ENCODE data around the gene FBF1.
"Not testable (repeated sequence)": the region's sequence is repeated elsewhere in the genome, so short reads cannot be mapped to it uniquely, and the experiment has no call there.

The FBF1 gene

GRCh38 chr17:75940727-75941441, at the start of gene FBF1:
Gene FBF1 (minus strand): TSS chr17:75941042. CDS start chr17:75938149, 2,893 bp downstream.
- DNase-seq (ENCODE audit: low read depth in 2 of 3, low spot score in 1 of 3): peak; percentile 76 to 90 (median 83)

DNA sequence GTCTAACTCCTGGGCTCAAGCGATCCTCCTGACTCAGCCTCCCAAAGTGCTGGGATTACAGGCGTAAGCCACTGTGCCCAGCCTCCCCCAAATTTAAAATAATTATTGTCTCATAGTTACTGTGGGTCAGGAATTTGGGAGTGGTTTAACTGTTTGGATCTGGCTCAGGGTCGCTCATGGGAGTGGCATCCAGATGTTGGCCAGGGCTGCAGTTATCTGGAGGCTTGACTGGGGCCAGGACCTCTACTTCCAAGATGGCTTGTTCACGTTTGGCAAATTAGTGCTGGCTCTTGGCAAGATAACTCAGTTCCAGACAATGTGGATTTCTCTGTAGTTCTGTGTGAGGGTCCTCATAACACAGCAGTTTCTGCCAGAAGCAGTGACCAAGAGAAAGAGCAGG, 46.2 kb upstream of the FBF1 start:
- DNase-seq (ENCODE audit: low read depth in 2 of 3, low spot score in 1 of 3): no peak

DNA sequence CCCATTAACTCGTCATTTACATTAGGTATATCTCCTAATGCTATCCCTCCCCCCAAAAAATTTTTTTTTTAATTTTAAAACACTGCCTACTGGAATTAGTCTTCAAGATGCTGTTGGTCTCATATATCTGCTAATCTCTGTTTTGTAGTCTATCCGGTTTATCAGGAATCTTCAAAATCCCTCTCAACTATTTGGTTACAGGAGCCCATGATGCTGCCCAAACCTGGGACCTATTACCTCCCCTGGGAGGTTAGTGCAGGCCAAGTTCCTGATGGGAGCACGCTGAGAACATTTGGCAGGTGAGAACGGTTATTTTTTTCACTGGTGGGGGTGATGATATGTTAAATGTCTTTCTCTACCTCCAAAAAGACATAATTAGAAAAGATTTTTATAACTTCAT, 45.1 kb upstream of the FBF1 start:
- no peak for DNase-seq (ENCODE audit: low read depth in 2 of 3, low spot score in 1 of 3)

DNA sequence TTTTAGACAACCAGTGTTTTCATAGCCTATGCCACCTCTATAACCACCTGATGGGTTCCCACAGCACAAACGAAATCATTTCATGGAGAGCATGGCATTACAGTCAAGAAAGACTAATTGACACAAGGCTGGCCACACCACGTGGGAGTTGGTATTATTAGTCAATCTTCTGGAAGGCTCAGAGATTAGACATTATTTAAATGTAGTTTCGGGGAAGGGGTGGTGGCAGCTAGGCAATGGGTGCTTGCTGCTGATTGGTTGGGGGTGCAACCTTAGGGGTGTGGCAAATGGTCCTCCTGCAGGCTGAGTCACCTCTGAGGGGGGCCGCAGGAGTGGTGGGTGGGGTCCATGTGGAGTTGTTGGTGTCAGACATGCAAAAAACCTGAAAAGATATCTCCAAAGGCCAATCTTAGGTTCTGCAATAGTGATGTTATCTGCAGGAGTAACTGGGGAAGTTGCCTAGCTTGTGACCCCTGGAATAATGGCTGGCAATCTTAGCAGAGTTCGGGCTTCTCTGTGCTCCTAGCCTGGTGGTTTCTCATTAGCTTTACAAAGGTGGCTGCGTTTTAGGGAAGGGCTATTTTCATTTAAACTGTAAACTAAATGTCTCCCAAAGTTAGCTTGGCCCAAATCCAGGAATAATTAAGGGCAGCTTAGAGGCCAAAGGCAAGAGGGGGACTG, 42.8 kb upstream of the FBF1 start:
- no peak for DNase-seq (ENCODE audit: low read depth in 2 of 3, low spot score in 1 of 3)

DNA sequence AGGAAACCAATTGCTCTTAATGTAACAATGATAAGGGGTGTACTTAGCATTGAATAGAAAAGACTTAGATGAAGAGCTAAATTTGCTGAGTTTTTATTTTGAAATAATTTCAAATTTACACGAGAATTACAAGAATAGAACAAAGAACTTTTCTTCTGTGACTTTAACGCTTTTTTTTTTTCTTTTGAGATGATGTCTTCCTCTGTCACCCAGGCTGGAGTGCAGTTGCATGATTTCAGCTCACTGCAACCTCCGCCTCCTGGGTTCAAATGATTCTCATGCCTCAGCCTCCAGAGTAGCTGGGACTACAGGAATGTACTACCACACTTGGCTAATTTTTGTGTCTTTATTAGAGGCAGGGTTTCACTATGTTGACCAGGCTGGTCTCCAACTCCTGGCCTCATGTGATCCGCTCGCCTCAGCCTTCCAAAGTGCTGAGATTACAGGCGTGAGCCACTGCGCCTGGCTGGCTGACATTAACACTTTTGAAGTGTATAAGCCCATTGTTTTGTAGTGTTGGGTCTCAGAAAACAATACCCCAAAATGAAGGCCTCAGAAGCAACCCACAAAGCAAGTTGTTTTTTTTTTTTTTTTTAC, 40.3 kb upstream of the FBF1 start:
- DNase-seq (ENCODE audit: low read depth in 2 of 3, low spot score in 1 of 3): no peak

GRCh38 chr17:75980188-75981018, 39.6 kb upstream of the FBF1 start:
- DNase-seq (ENCODE audit: low read depth in 2 of 3, low spot score in 1 of 3): no peak

- DNase-seq (ENCODE audit: low read depth in 2 of 3, low spot score in 1 of 3): no peak
Observed at GRCh38 chr17:75979705-75980187, 38.9 kb upstream of the FBF1 start.

- peak; percentile 92 to 96 (median 95) for DNase-seq (ENCODE audit: low read depth in 2 of 3, low spot score in 1 of 3)
Observed at GRCh38 chr17:75978938-75979704, 38.3 kb upstream of the FBF1 start, which contains the start of the genes ACOX1 and TEN1. Gene ACOX1 (minus strand): TSS chr17:75979166. CDS start chr17:75979073, 93 bp downstream. Gene TEN1 (plus strand): TSS chr17:75979240. CDS start chr17:75986193, 6,953 bp downstream.

- DNase-seq (ENCODE audit: low read depth in 2 of 3, low spot score in 1 of 3): no peak
Observed at GRCh38 chr17:75976175-75976848, 35.5 kb upstream of the FBF1 start.

- no peak for DNase-seq (ENCODE audit: low read depth in 2 of 3, low spot score in 1 of 3)
Observed at GRCh38 chr17:75975757-75976174, 34.9 kb upstream of the FBF1 start.

DNA sequence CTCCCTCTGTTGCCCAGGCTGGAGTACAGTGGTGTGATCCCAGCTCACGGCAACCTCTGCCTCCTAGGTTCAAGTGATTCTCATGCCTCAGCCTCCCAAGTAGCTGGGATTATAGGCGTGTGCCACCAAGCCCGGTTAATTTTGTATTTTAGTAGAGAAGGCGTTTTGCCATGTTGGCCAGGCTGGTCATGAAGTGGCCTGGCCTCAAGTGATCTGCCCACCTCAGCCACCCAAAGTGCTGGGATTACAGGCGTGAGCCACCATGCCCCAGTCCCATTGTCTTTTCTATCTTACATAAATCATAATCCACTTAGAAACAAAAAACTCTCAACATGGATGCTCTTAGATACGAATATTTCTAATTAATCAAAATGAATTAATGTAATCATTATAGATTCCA, 34.3 kb upstream of the FBF1 start:
- DNase-seq (ENCODE audit: low read depth in 2 of 3, low spot score in 1 of 3): not testable (repeated sequence)

DNA sequence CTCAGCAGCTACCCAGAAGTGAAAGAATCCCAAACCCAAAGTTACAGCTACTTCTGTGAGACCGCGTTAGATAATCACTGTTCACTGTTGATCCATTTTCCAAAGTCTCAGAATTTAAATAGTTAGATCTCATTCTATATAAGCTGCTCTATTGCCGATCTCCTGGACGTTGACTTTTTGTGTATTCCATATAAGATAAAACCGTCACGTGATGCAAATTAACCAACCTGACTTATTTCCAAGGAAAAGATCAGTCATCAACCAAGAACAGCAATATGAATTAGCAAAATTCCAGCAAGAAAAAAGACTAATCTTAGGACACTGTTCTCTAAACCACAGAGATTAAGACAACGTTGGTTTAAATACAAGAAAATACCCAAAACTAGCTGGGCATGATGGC, 29.8 kb upstream of the FBF1 start:
- DNase-seq (ENCODE audit: low read depth in 2 of 3, low spot score in 1 of 3): no peak

GRCh38 chr17:75970011-75970523, 29.2 kb upstream of the FBF1 start:
- no peak for DNase-seq (ENCODE audit: low read depth in 2 of 3, low spot score in 1 of 3)

DNA sequence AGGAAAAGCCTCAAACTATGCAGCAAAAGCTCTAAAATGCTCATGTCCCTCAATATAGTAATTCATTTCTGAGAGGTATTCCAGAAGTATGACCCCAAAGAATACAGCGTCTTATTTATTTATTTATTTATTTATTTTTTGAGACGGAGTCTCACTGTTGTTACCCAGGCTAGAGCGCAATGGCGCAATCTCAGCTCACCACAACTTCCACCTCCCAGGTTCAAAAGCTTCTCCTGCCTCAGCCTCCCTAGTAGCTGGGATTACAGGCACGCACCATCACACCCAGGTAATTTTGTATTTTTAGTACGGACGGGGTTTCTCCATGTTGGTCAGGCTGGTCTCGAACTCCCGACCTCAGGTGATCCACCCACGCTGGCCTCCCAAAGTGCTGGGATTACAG, 28.2 kb upstream of the FBF1 start:
- DNase-seq (ENCODE audit: low read depth in 2 of 3, low spot score in 1 of 3): not testable (repeated sequence)

DNA sequence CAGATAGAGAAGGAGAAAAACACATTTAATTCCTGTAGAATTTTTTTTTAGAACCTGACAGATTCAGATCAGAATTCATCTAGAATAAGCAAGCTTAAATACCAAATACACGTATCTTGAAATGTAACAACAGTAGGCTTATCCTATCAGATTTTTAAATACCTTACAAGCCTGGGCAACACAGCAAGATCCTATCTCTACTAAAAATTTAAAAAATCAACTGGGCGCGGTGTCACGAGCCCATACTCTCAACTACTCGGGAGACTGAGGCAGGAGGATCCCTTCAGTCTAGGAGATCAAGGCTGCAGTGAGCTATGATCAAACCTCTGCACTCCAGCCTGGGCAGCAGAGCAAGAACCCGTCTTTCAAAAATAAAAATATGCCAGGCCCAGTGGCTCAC, 24.6 kb upstream of the FBF1 start:
- DNase-seq (ENCODE audit: low read depth in 2 of 3, low spot score in 1 of 3): no peak

DNA sequence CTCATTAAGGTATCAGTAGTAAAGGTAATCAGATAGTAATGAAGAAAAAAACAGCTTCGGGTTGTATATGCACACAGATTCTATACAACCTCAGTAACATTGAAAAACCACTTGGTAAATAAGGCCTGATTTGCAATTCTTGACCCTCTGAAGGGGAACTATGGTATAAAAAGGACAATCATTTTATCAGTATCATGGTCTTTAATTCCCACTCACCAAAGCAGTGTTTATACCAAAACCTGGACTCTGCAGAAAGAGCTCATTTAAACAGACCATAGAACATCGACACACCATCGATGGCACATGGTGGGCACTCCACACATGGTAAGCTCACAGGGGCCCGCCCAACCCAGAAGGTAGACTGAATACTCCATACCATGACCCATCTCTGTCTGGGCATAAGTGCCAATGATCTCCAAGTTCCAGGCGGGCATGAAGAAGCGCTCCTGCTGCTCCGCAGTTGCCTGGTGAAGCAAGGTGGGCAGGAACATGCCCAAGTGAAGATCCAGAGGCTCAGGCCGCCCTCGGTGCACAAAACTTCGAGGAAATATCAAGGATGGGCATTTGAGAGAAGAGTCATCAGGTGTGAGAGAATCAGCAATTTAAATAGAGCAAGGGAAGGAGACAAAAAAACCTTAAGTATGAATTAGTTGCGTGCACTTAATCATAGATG, 19.1 kb upstream of the FBF1 start:
- no peak for DNase-seq (ENCODE audit: low read depth in 2 of 3, low spot score in 1 of 3)

DNA sequence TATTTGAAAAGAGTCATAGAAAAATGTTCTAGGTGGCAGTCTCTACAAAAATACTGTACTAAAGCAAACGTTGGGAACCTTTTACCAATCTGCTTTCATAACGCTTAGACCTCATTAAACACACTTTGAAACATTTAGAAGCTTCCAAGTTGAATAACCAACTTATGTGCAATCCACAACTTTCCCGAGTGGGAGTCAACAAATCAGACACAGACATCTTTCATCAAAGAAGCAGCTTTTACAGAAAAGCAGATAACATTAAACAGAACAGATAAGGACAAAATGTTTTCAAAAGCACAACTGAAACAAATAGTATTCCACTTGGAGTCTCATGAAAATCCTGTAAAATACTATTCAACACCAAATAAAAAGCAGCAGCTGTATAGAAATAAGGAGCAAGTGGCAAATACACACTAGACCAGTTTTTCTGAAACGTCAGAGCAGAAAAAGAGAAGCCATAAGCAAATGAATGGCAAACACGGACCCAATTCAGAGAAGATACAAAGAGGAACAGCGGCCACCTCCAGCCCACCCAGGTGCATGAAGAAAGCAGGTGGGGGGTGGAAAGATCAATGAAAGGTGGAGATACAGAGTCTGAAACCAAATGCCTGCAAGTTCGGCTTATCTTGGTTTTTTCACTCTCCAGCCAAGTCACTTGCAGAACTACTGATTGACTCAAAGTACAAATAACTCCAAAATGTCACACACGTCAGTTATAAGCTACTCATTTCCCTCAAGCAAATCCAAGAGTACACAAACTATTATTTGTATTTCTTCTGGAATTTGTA, 18.4 kb upstream of the FBF1 start:
- no peak for DNase-seq (ENCODE audit: low read depth in 2 of 3, low spot score in 1 of 3)

DNA sequence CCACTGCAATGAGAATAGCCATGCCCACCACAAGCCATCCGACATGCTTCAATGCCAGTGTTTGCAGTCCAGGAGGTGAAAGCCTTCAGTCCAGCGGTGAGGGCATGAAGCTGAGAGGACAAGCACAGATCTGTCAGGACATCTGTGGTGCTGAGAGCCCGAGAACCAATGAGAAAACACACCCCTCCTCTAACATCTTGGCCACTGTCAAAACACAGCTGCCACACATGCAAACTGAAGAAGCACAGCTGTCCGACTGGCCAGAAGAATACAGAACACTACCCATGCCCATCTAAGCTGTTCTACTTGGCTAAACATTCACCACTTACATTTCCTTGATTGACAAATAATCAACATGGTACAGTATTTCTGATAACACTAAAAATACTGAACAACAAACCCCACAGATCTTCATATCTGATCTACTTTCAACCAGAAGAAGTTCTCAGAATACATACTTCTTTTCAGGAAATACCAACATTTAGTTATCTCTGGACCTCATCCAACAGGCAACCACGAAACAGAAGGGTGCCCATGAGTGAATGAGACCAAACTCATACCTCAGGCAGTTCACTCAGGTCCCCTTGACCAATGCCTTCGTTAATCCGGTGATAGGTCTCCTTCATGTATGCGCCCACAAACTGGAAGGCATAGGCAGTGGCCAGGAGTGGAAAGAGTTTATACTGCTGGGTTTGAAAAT, 10.2 kb upstream of the FBF1 start:
- DNase-seq (ENCODE audit: low read depth in 2 of 3, low spot score in 1 of 3): no peak
